Measurements from ENCODE around the gene DPP6.
"Not testable (repeated sequence)": the region's sequence is repeated elsewhere in the genome, so short reads cannot be mapped to it uniquely, and the experiment has no call there.

- not testable (repeated sequence) for TF ChIP-seq CTCF (conservative IDR thresholded peaks at IDR 0.05 in 1 of 2, IDR thresholded peaks at IDR 0.05 in 1 of 2; ENCODE audit: extremely low read depth in 1 of 2, insufficient read depth in 1 of 2, low read depth in 1 of 2, low read length in 2 of 2); EZH2 (IDR thresholded peaks at IDR 0.05; ENCODE audit: borderline replicate concordance, low read length)
Observed at GRCh38 chr7:154039466-154040165, 12.6 kb upstream of the DPP6 start.
